ENCODE data around the gene MDGA2.

MDGA2 gene

GRCh38 chr14:47009615-47010014 is 665.8 kb downstream of the MDGA2 start:
- no peak for DNase-seq (ENCODE audit: extremely low read depth, low read depth)
- TF ChIP-seq CTCF (IDR thresholded peaks at IDR 0.05; ENCODE audit: low read depth, low read length, missing control alignments) = no peak
- no peak overlapping the region for H3K4me3 ChIP-seq (replicated peaks; ENCODE audit: low read depth, low read length)

GRCh38 chr14:47008732-47009131 is 666.7 kb downstream of the MDGA2 start:
- no peak for DNase-seq (ENCODE audit: extremely low read depth, low read depth)
- no peak for TF ChIP-seq CTCF (IDR thresholded peaks at IDR 0.05; ENCODE audit: low read depth, low read length, missing control alignments)
- no peak overlapping the region for H3K4me3 ChIP-seq (replicated peaks; ENCODE audit: low read depth, low read length)

GRCh38 chr14:46999661-47000060 is 675.7 kb downstream of the MDGA2 start:
- no peak for TF ChIP-seq CTCF (IDR thresholded peaks at IDR 0.05; ENCODE audit: low read depth, low read length, missing control alignments)
- DNase-seq (ENCODE audit: extremely low read depth, low read depth) = no peak
- H3K4me3 ChIP-seq (replicated peaks; ENCODE audit: low read depth, low read length) = no peak overlapping the region

GRCh38 chr14:46989566-46989965 is 685.8 kb downstream of the MDGA2 start:
- DNase-seq (ENCODE audit: extremely low read depth, low read depth) = no peak
- no peak for TF ChIP-seq CTCF (IDR thresholded peaks at IDR 0.05; ENCODE audit: low read depth, low read length, missing control alignments)

GRCh38 chr14:46988312-46988711 is 687.1 kb downstream of the MDGA2 start:
- DNase-seq (ENCODE audit: extremely low read depth, low read depth) = no peak
- H3K4me3 ChIP-seq (replicated peaks; ENCODE audit: low read depth, low read length) = no peak overlapping the region
- no peak for TF ChIP-seq CTCF (IDR thresholded peaks at IDR 0.05; ENCODE audit: low read depth, low read length, missing control alignments)

More at GRCh38 chr14:46989566-46989965, 685.8 kb downstream of the MDGA2 start:
- no peak overlapping the region for H3K4me3 ChIP-seq (replicated peaks; ENCODE audit: low read depth, low read length)

- DNase-seq (ENCODE audit: extremely low read depth, low read depth) = no peak
- TF ChIP-seq CTCF (IDR thresholded peaks at IDR 0.05; ENCODE audit: low read depth, low read length, missing control alignments) = no peak
- no peak overlapping the region for H3K4me3 ChIP-seq (replicated peaks; ENCODE audit: low read depth, low read length)
These were observed 689.6 kb downstream of the MDGA2 start for GRCh38 chr14:46985529-46986380.

Data from HFF-Myc (cell line).